Measurements from ENCODE around the gene ASB16. TPM values are rescaled to one million over a fixed set of nuclear protein-coding genes. Genes with fewer than 3 reads are reported as not detected.

ASB16 gene, protein sequence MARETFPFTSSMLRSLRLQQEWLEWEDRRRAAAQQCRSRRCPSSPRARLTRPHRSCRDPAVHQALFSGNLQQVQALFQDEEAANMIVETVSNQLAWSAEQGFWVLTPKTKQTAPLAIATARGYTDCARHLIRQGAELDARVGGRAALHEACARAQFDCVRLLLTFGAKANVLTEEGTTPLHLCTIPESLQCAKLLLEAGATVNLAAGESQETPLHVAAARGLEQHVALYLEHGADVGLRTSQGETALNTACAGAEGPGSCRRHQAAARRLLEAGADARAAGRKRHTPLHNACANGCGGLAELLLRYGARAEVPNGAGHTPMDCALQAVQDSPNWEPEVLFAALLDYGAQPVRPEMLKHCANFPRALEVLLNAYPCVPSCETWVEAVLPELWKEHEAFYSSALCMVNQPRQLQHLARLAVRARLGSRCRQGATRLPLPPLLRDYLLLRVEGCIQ
- total RNA-seq: under 0.01 TPM in 1 of 2 replicates, not detected in the other

DNA sequence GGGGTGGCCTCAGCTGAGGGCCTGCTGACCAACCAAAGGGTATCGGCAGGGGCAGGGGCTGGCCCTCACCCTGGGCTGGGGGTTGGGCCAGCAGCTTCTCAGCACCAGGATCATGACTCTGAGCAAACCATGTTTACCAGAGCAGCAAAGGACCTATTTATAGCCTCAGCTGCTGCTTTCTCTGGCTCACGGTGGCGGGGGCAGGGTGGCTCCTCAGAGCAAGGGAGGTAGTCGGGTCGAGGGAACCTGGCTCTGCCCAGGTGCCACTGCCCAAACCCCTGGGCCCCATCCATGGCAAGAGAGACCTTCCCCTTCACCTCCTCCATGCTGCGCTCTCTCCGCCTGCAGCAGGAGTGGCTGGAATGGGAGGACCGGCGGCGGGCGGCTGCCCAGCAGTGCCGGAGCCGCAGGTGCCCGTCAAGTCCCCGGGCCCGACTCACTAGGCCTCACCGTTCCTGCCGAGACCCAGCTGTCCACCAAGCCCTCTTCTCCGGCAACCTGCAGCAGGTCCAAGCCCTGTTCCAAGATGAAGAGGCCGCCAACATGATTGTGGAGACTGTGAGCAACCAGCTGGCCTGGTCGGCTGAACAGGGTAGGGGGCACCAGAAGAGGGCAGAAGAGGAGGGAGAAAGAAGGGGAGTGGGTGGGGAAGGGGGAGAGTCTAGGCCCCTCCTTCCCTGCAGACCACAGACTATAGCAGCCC is at the start of gene ASB16:
TSS of gene ASB16 (plus strand) at position 206 of the 703 bp plus-strand sequence. CDS start at position 292, 86 bp downstream.

DNA sequence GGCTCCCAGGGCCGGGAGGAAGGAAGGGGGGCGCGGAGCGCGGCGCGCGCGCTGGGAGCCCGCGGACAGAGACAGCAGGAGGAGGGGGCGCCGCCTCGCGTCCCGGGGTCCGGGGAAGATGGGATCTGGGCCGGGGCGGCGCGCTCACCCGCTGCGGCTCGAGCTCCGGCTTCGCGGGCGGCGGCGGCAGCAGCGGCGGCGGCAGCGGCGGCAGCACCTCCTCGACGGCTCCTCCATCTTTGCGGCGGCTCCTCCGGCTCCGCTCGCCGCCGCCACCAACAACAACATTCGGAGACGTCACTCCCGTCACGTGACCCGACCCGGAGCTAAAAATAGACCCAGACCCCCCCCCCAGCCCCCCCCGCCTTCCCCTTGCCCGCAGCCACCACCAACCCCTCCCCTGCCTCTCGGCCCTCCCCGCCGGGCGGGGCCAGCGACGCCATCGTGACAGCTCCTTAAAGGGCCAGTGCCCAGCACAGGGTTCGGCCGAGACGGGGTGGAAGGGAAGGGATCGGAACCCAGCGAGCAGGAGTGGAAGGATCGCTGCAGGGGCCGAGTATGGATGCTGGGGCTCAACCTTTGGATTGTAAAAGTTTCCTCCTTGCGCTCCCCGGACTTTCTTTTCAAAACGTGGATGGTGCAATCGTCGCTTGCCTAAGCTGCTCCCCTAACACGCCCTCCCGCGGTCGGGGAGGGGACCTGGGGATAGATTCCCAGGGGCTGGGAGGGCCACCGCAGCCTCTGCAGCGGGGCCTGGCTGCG is 47.0 kb upstream of the ASB16 start, which contains the start of gene HDAC5:
TSS of gene HDAC5 (minus strand) at position 286 of the 762 bp plus-strand sequence. CDS start 6,126 bp downstream, outside the sequence.

DNA sequence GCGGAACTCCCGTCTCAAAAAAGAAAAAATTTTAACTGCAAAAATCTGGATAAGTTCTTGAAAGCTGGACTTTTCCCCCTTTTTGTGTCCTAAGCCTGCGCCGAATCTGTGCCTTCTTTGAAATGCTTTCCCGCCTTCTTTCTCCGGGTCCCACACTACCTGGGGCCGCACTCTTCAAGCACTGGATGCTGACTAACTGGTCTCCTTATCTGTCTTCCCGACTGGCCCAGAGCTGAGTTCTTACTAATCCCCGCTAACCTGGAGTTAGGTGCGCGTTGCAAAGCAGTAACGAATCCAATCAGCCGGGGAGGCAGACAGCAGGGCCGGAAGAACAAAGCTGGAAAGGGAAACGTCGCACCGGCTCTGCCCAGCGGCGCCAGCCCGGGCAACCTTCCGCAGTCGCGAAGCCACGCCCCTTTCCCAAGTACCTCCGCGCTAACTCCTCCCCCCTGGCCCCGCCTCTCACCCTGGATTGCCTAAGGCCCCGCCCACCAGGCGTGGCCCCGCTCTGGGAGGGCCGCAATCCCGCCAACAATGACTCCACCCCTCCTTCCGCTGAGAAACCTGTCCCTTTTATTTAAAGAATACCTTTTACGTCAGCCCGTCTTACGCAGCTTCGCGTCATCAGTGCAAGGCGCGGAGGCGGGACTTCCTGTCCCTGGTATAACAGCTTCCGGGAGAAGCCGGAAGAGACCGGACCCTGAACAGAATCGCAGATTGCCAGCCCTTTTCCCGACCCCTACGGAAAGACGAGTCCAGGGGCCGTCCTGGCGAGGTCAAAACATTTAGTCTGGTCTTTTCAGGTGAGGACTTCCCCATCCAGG is 16.0 kb downstream of the ASB16 start, which contains the start of gene TMUB2:
TSS of gene TMUB2 (plus strand) at position 666 of the 824 bp plus-strand sequence. CDS start 737 bp downstream, outside the sequence.

DNA sequence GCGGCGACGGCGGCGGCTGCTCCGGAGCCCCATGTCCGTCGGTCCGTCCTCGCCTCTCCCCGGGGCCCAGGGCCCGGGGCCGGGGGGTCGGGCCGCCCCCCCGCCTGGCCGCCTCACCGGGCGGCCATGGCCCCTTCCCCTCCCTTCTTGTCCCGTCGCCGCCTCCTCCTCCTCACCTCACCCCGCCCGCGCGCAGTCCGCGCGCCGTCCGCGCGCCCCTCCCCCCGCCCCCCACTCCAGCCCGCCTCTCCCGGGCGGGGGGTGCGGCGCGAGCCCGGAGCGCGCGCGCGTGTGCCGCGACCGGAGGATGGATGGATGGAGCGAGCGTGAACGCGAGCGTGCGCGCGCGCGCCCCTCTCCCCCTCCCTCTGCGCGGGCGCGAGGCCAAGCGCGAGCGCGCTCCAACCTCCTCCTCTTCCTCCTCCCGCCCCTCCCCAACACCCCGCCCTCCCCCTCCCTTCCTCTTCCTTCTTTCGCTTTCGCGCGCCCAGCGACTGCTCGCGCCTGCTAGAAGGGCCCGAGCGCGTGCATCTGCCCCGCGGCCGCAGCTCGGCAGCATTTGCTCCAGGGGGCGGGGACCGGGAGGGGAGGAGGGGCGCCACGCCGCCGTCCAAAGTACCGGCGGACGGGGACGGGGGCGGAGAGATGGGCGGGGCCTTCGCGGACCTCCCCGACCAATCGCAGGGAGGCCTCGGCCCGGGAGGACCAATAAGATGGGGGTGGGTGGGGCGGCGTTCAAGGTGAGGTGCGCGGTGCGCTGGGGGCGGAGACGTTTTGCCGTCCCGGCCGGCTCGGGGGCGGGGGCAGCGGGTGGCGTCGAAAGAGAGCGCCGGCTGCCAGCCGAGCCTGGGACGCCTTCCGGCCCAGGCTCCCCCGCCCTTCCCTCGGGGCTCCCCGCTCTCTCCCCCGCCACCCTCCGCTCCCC is 29.3 kb downstream of the ASB16 start, which contains the start of gene ATXN7L3:
TSS of gene ATXN7L3 (minus strand) at position 332 of the 925 bp plus-strand sequence. CDS start 1,814 bp downstream, outside the sequence.

DNA sequence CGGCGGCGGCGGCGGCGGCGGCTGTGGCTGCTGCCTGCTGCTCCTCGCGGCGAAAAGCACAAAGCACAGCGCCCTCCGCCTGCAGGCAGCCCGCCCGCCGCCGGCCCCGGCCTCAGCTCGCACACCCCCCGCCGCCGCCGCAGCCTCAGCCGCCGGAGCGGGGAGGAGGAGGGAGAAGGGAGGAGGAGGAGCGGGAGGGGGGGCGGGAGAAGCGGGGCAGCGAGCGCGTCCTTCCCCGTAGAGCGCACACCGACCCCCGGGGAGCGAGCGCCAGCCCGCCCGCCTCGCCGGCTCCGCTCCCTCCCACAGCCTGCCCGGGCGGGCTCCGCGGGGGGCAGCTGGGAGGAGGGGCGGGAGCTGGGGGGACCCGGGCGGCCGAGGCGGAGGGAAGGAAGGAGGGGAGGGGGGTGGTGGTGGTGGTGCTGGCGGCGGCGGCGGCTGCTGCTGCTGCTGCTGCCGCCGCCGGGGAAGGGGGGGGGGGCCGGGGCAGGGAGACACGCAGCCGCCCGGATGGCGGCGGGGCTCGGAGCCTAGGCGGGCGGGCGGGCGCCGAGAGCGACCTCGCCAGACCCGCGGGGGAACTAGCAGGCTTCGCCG is 49.2 kb downstream of the ASB16 start, which contains the start of gene UBTF:
TSS of gene UBTF (minus strand) at position 60 of the 597 bp plus-strand sequence. CDS start 1,446 bp downstream, outside the sequence.

Other genes with a start within 250 kb of the ASB16 start
- not detected in 2 replicates for gene PPY, start 228.2 kb upstream of the ASB16 start, total RNA-seq
- gene PYY, start 216.8 kb upstream of the ASB16 start, total RNA-seq: 0.45 and 0.50 TPM in 2 replicates
- 14.7 and 16.6 TPM in 2 replicates for gene NAGS, start 166.1 kb upstream of the ASB16 start, total RNA-seq
- gene TMEM101, start 155.7 kb upstream of the ASB16 start, total RNA-seq: 65.7 and 66.2 TPM in 2 replicates
- 43.7 and 45.0 TPM in 2 replicates for gene LSM12, start 104.0 kb upstream of the ASB16 start, total RNA-seq
- 70.8 and 73.0 TPM in 2 replicates for gene G6PC3, start 100.0 kb upstream of the ASB16 start, total RNA-seq
- gene HDAC5, start 47.1 kb upstream of the ASB16 start, total RNA-seq: 40.1 and 50.8 TPM in 2 replicates
- 8.3 and 8.4 TPM in 2 replicates for gene HROB, start 28.8 kb upstream of the ASB16 start, total RNA-seq
- 24.0 and 27.5 TPM in 2 replicates for gene TMUB2, start 16.3 kb downstream of the ASB16 start, total RNA-seq
- 41.5 and 44.9 TPM in 2 replicates for gene ATXN7L3, start 29.2 kb downstream of the ASB16 start, total RNA-seq
- gene UBTF, start 49.0 kb downstream of the ASB16 start, total RNA-seq: 34.6 and 38.8 TPM in 2 replicates
- not detected in 2 replicates for gene SLC4A1, start 97.4 kb downstream of the ASB16 start, total RNA-seq
- not detected in 2 replicates for gene RUNDC3A, start 137.9 kb downstream of the ASB16 start, total RNA-seq
- gene SLC25A39, start 154.1 kb downstream of the ASB16 start, total RNA-seq: 101 and 108 TPM in 2 replicates
- 142 and 154 TPM in 2 replicates for gene GRN, start 174.6 kb downstream of the ASB16 start, total RNA-seq
- gene FAM171A2, start 193.1 kb downstream of the ASB16 start, total RNA-seq: 6.2 and 7.4 TPM in 2 replicates
- 0.15 and 0.17 TPM in 2 replicates for gene ITGA2B, start 218.9 kb downstream of the ASB16 start, total RNA-seq

All from bronchus fibroblast of lung (primary cell).